ENCODE measurements around the gene RNF181. TPM values are rescaled to one million over a fixed set of nuclear protein-coding genes. Genes with fewer than 3 reads are reported as not detected.

The RNF181 gene
- total RNA-seq (2022) = 113 and 123 TPM in 2 replicates
- Bru-seq, nascent RNA = percentile 77 among the genes with signal in this experiment
- percentile 82 among the genes with signal in this experiment for BruChase-seq, experiment 1, labeled RNA remaining after a 2-hour chase
- percentile 94 among the genes with signal in this experiment for BruChase-seq, experiment 2, labeled RNA remaining after a 6-hour chase
- long read RNA-seq, transcript RNF181-201 (5 exons, 569 nt) = major isoform, 124 of 152 reads
- long read RNA-seq, transcript RNF181-204 (5 exons, 535 nt) = minor isoform, 5 of 152 reads
- long read RNA-seq, partial matches to known transcripts = 1 of 152 reads
- long read RNA-seq, other reads (novel, unspliced or antisense) = 21 of 152 reads

- Mint-ChIP-seq H3K4me1 (ENCODE audit: low read depth, unreplicated experiment) (peaks cover 20% of the 10 kb centered on the region), H3K36me3 (ENCODE audit: insufficient read depth, unreplicated experiment) (peaks cover 29% of the 10 kb centered on the region), H3K27ac (ENCODE audit: unreplicated experiment) (peak within 1 kb of the TSS; percentile 83), H3K27me3 (ENCODE audit: insufficient read depth, unreplicated experiment) (no peaks in the 10 kb centered on the region), H3K9me3 (ENCODE audit: unreplicated experiment) (no peaks in the 10 kb centered on the region), H3K4me3 (ENCODE audit: unreplicated experiment) (peak within 1 kb of the TSS; percentile 97)
- H3K27me3 ChIP-seq (replicated peaks; ENCODE audit: control insufficient read depth, insufficient read depth, low read length) = no peaks in the 10 kb centered on the region
- H3K4me1 ChIP-seq = peaks cover 17% of the 10 kb centered on the region
- BruUV-seq (replicated peaks) = no TSS peak
- intact Hi-C loops (cut with micrococcal nuclease; ENCODE audit: unreplicated experiment) = loop anchor here (1.0 kb wide), 1 partner anchor 10 kb away; no protein-coding TSS in a partner anchor
- DNase-seq = peak; percentile 96 to 98
- TF ChIP-seq, protein P1, sequence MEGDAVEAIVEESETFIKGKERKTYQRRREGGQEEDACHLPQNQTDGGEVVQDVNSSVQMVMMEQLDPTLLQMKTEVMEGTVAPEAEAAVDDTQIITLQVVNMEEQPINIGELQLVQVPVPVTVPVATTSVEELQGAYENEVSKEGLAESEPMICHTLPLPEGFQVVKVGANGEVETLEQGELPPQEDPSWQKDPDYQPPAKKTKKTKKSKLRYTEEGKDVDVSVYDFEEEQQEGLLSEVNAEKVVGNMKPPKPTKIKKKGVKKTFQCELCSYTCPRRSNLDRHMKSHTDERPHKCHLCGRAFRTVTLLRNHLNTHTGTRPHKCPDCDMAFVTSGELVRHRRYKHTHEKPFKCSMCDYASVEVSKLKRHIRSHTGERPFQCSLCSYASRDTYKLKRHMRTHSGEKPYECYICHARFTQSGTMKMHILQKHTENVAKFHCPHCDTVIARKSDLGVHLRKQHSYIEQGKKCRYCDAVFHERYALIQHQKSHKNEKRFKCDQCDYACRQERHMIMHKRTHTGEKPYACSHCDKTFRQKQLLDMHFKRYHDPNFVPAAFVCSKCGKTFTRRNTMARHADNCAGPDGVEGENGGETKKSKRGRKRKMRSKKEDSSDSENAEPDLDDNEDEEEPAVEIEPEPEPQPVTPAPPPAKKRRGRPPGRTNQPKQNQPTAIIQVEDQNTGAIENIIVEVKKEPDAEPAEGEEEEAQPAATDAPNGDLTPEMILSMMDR (IDR thresholded peaks at IDR 0.05; ENCODE audit: insufficient read depth in 1 of 2, low read depth in 1 of 2, low read length in 1 of 2, severe bottlenecking in 1 of 2, unreplicated experiment in 1 of 2) = no peak
- peaks cover 9% of the 10 kb centered on the region for H3K36me3 ChIP-seq (ENCODE audit: control insufficient read depth, insufficient read depth, low read length)
- H3K9me3 ChIP-seq = no peaks in the 10 kb centered on the region
- ChIA-PET CTCF (interaction anchor here (0.9 to 1.7 kb wide), 6 partner anchors 8 to 174 kb away, joined by 3 to 9 read pairs (median 5); partner anchors contain the start of gene GGCX), POLR2A (interaction anchor here (0.5 to 1.8 kb wide), 13 partner anchors 8 to 259 kb away, joined by 3 to 22 read pairs (median 7); partner anchors contain the start of genes C2orf68, GGCX, MAT2A and VAMP8)
- peak within 1 kb of the TSS; percentile 92 for H3K4me3 ChIP-seq (ENCODE audit: low read depth, low read length)
These were observed at the start of gene RNF181 for GRCh38 chr2:85595301-85596025. RNF181 (plus strand) TSS chr2:85595745; CDS start chr2:85595764, 19 bp downstream.

DNA sequence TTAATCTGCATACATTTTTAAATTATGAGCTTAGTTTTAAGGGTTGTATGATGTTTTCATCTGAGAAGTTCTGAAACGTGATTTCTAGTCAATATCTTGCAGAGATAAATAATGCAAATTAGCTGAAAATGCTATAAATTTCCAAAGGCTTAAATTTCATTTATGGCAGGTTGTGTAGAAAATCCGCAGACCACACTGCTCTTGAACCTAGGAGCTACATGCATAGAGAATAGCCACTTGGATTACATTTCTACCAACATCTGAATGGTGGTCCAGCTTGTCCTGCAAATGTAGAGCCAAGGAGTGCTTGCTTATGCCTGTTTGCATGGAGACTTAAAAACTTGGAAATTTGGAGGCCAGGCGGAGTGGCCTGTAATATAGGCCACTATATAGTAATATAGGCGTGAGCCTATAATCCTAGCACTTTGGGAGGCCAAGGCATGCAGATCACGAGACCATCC is 49.7 kb upstream of the RNF181 start:
- CTCF ChIA-PET = interaction anchor here (1.6 kb wide), 1 partner anchor 124 kb away, joined by 5 read pairs; no protein-coding TSS in a partner anchor
- Mint-ChIP-seq H3K36me3 (ENCODE audit: insufficient read depth, unreplicated experiment) (peaks cover 98% of the 10 kb centered on the region), H3K27ac (ENCODE audit: unreplicated experiment) (peak overlapping the region; percentile 37)

More for the DNA sequence above, 49.7 kb upstream of the RNF181 start:
- no TSS peak for BruUV-seq (replicated peaks)
- intact Hi-C loops (cut with micrococcal nuclease; ENCODE audit: unreplicated experiment) = no loop called here
- Histone ChIP-seq H3K36me3 (ENCODE audit: control insufficient read depth, insufficient read depth, low read length) (peaks cover 5% of the 10 kb centered on the region), H3K27me3 (replicated peaks; ENCODE audit: control insufficient read depth, insufficient read depth, low read length) (no peaks in the 10 kb centered on the region), H3K9me3 (no peaks in the 10 kb centered on the region), H3K4me3 (ENCODE audit: low read depth, low read length) (no peak overlapping the region), H3K4me1 (no peaks in the 10 kb centered on the region; the same call in none of the 2 replicates)
- peaks cover 20% of the 10 kb centered on the region for H3K4me1 Mint-ChIP-seq (ENCODE audit: low read depth, unreplicated experiment)
- POLR2A ChIA-PET = interaction anchor here (1.8 kb wide), 1 partner anchor 127 kb away, joined by 8 read pairs; the partner anchor contains the start of gene SH2D6
- H3K9me3 Mint-ChIP-seq (ENCODE audit: unreplicated experiment) = no peaks in the 10 kb centered on the region
- no peak overlapping the region for H3K4me3 Mint-ChIP-seq (ENCODE audit: unreplicated experiment)
- TF ChIP-seq, protein P1 (IDR thresholded peaks at IDR 0.05; ENCODE audit: insufficient read depth in 1 of 2, low read depth in 1 of 2, low read length in 1 of 2, severe bottlenecking in 1 of 2, unreplicated experiment in 1 of 2) = no peak
- no peaks in the 10 kb centered on the region for H3K27me3 Mint-ChIP-seq (ENCODE audit: insufficient read depth, unreplicated experiment)
- no peak for DNase-seq

Data from Caco-2 (cell line).